ENCODE data around the gene ZNF581. TPM values are rescaled to one million over a fixed set of nuclear protein-coding genes. Genes with fewer than 3 reads are reported as not detected.

ZNF581 gene
- total RNA-seq, 2 experiments from 2014 or later: 22.7 to 24.4 TPM

DNA sequence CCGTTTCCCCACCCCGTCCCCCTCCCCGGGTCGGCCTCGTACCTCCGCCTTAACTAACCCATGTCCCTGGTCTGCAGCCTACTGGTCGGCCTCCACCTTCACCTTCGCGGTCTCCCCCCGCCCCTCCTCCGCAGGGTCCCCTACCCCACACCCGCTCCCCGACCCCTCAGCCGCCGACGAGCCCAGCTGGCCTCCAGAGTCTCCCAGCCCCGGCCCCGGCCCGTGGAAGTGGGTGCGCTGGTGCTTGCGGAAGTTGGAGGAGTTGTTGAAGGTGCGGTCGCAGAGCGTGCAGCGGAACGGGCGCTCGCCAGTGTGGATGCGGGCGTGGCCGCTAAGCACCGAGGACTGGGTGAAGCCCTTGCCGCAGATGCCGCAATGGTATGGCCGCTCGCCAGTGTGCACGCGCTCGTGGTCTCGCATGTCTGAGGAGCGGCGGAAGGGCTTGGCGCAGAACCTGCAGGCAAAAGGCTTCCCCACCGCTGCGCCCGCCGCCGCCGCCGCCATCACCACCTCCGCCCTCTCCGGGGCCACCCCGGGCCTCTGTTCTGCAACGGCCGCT lies 21.7 kb upstream of the ZNF581 start:
- Mint-ChIP-seq H3K27ac (no peak overlapping the region), H3K36me3 (ENCODE audit: low read depth) (peaks cover 30% of the 10 kb centered on the region), H3K4me1 (ENCODE audit: low read depth) (peaks cover 50% of the 10 kb centered on the region), H3K27me3 (ENCODE audit: low read depth) (peaks cover under 1% of the 10 kb centered on the region), H3K4me3 (no peak overlapping the region), H3K9me3 (ENCODE audit: insufficient read depth) (peaks cover 4% of the 10 kb centered on the region)
- DNase-seq (no peak), ATAC-seq (no peak)
- POLR2A ChIA-PET: no interaction called here
- CTCF ChIA-PET: interaction anchor here (3.9 to 7.1 kb wide), 2 partner anchors 10 to 16 kb away, joined by 13 to 59 read pairs; partner anchors contain the start of gene ZNF865

DNA sequence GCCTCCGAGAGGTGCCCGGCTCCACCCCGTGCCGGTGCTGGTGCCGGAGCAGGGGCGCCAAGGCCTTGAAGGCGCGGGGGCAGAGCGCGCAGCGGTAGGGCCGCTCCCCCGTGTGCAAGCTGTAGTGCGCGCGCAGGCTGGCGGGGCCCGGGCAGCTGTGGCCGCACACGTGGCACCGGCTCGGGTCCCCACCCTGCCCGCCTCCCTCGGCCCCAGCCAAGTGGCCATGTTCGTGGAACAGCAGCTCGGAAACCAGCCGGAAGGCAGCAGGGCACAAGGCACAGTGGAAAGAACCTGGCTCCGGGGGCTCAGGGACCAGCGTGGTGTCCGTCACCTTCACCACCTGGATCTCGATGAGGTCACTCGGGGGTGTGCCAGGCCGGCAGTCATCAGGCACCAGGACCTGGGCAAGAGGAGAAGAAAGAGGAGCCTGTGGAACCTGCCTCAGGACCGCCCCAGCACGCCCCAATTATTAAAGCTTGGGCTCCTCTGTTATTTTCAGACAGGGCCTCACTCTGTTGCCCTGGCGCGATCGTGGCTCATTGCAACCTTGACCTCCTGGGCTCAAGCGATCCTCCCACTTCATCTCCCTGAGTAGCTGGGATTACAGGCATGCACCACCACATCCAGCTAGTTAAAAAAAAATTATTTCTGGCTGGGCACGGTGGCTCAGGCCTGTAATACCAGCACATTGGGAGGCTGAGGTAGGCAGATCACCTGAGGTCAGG lies 21.0 kb upstream of the ZNF581 start:
- no peak for DNase-seq
- Mint-ChIP-seq H3K9me3 (ENCODE audit: insufficient read depth) (peaks cover 4% of the 10 kb centered on the region), H3K36me3 (ENCODE audit: low read depth) (peaks cover 26% of the 10 kb centered on the region), H3K27ac (no peak overlapping the region), H3K27me3 (ENCODE audit: low read depth) (peaks cover 3% of the 10 kb centered on the region), H3K4me1 (ENCODE audit: low read depth) (peaks cover 56% of the 10 kb centered on the region), H3K4me3 (no peak overlapping the region)
- POLR2A ChIA-PET: no interaction called here
- no peak for ATAC-seq
- CTCF ChIA-PET: interaction anchor here (0.9 to 7.1 kb wide), 3 partner anchors 10 to 119 kb away, joined by 3 to 59 read pairs (median 24); partner anchors contain the start of gene ZNF865

DNA sequence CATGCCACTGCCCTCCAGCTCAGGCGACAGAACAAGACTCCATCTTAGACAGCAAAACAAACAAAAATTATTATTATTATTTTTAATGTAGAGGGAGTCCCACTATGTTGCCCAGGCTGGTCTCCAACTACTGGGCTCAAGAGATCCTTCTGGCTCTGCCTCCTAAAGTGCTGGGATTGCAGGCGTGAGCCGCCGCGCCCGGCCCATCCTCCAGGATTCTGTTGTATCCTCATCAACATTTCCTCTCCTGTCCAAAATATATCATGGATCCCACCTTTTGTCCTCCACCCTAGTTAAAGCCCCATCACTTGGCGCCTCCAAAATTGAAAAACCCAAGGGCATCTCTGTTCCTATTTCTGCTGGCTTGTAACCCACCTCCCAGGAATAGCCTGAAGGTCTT lies 20.3 kb upstream of the ZNF581 start:
- ChIA-PET CTCF (interaction anchor here (0.9 to 7.1 kb wide), 4 partner anchors 10 to 119 kb away, joined by 3 to 59 read pairs (median 18); partner anchors contain the start of gene ZNF865), POLR2A (no interaction called here)
- peaks cover 4% of the 10 kb centered on the region for H3K9me3 Mint-ChIP-seq (ENCODE audit: insufficient read depth)
- DNase-seq (no peak), ATAC-seq (no peak)
- peaks cover 60% of the 10 kb centered on the region for H3K4me1 Mint-ChIP-seq (ENCODE audit: low read depth)
- peaks cover 22% of the 10 kb centered on the region for H3K36me3 Mint-ChIP-seq (ENCODE audit: low read depth)
- H3K27me3 Mint-ChIP-seq (ENCODE audit: low read depth): peaks cover 8% of the 10 kb centered on the region
- H3K4me3 Mint-ChIP-seq: no peak overlapping the region
- H3K27ac Mint-ChIP-seq: no peak overlapping the region

DNA sequence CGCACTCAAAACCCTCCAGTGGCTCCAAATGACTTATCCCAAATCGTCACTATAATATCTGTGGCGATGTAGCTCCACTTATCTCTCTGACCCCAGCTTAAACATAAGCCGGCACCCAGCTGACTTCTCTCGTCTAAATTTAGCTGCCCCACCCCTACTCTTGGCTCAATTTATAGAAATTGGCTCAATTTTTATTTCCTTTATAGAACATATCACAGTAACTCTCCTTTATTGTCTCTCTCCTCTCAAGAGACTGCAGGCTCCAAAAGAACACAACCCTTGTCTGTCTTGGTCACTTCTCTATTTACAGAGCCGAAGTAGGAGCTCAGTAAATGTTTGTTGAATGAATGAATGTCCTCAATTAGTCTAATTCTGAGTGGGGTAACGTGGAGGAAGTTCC lies 19.9 kb upstream of the ZNF581 start:
- Mint-ChIP-seq H3K4me1 (ENCODE audit: low read depth) (peaks cover 60% of the 10 kb centered on the region), H3K36me3 (ENCODE audit: low read depth) (peaks cover 22% of the 10 kb centered on the region), H3K9me3 (ENCODE audit: insufficient read depth) (peaks cover 4% of the 10 kb centered on the region), H3K4me3 (peak overlapping the region; percentile 85), H3K27me3 (ENCODE audit: low read depth) (peaks cover 10% of the 10 kb centered on the region), H3K27ac (no peak overlapping the region)
- ChIA-PET POLR2A (interaction anchor here (1.6 to 2.8 kb wide), 2 partner anchors 17 to 24 kb away, joined by 10 to 27 read pairs; partner anchors contain the start of genes FIZ1 and ZNF865), CTCF (interaction anchor here (1.5 to 7.1 kb wide), 5 partner anchors 9 to 120 kb away, joined by 5 to 59 read pairs (median 13); partner anchors contain the start of gene ZNF865)
- DNase-seq: no peak
- ATAC-seq: no peak

DNA sequence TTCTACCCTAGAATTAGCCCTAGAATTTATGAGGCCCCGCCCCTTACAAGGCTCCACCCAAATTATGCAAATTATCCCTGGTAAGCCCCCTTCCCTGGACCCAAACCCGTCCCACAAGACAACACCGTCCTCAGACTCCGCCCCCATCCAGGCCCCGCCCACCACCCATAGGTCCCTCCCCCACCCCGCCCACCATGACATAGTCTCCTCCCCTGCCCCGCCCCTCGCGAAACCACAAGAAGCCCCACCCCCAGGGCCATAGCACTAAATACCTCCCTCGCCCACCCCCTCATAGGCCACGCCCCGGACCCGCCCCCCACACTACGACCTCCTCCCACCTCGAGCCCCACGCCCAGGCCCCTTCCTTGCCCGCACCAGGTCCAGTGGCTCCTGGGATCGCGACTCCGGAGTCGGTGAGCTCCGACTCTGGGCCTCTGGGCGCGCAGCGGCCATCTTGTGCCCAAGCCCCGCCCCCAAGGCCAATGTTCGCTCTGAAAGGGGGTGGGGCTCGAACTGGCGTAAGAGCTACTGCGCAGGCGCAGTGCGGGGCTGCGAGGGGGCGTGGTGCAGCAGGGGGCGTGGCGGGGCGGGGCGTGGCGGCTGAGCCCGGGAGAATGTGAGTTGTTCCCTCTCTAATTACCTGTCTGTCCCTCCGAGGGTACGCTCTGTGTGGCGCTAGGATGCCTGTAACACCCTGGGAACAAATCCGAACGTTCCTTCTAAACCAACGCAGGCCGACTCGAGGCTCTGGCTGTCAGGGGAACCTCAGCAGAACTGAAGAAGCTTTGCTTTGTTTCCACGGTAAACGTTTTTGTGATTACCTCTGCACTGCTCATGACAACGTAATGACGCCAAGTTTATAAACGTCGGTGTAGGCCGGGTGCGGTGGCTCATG lies 19.1 kb upstream of the ZNF581 start, which contains the start of gene ZNF784:
TSS of gene ZNF784 (minus strand) at position 458 of the 895 bp plus-strand sequence. CDS start at position 453, 5 bp downstream.
- Mint-ChIP-seq H3K9me3 (ENCODE audit: insufficient read depth) (peaks cover 4% of the 10 kb centered on the region), H3K4me3 (peak within 1 kb of the TSS; percentile 85), H3K27ac (peak within 1 kb of the TSS; percentile 98), H3K4me1 (ENCODE audit: low read depth) (peaks cover 57% of the 10 kb centered on the region), H3K36me3 (ENCODE audit: low read depth) (peaks cover 19% of the 10 kb centered on the region), H3K27me3 (ENCODE audit: low read depth) (peaks cover 13% of the 10 kb centered on the region)
- CTCF ChIA-PET: interaction anchor here (0.8 to 7.1 kb wide), 11 partner anchors 9 to 370 kb away, joined by 3 to 59 read pairs (median 5); partner anchors contain the start of genes FIZ1 and ZNF865
- peak; percentile 94 for DNase-seq
- peak; percentile 62 for ATAC-seq
- POLR2A ChIA-PET: interaction anchor here (0.6 to 2.8 kb wide), 8 partner anchors 10 to 365 kb away, joined by 3 to 27 read pairs (median 3); partner anchors contain the start of genes FIZ1, NAT14, PPP6R1 and ZNF865

DNA sequence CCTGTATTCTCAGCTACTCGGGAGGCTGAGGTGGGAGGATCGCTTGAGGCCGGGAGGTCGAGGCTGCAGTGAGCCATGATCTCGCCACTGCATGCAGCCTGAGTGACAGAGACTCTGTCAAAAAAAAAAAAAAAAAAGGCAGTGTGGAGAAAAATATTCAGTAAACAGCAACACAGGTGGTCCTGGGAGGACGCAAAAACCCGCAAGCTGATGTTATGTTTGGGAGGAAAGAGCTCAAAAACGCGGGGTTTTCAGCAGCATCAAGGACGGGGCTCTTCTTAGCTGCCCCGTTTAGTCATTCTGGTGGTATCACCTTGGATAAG lies 18.5 kb upstream of the ZNF581 start:
- Mint-ChIP-seq H3K36me3 (ENCODE audit: low read depth) (peaks cover 15% of the 10 kb centered on the region), H3K4me3 (peak overlapping the region; percentile 85), H3K4me1 (ENCODE audit: low read depth) (peaks cover 53% of the 10 kb centered on the region), H3K9me3 (ENCODE audit: insufficient read depth) (peaks cover 4% of the 10 kb centered on the region), H3K27me3 (ENCODE audit: low read depth) (peaks cover 13% of the 10 kb centered on the region), H3K27ac (peak overlapping the region; percentile 98)
- ChIA-PET CTCF (interaction anchor here (0.9 to 7.1 kb wide), 13 partner anchors 8 to 371 kb away, joined by 3 to 59 read pairs (median 6); partner anchors contain the start of genes FIZ1 and ZNF865), POLR2A (interaction anchor here (0.6 to 2.8 kb wide), 9 partner anchors 10 to 685 kb away, joined by 3 to 27 read pairs (median 3); partner anchors contain the start of genes FIZ1, NAT14, PPP6R1 and ZNF865)
- ATAC-seq (no peak), DNase-seq (no peak)

DNA sequence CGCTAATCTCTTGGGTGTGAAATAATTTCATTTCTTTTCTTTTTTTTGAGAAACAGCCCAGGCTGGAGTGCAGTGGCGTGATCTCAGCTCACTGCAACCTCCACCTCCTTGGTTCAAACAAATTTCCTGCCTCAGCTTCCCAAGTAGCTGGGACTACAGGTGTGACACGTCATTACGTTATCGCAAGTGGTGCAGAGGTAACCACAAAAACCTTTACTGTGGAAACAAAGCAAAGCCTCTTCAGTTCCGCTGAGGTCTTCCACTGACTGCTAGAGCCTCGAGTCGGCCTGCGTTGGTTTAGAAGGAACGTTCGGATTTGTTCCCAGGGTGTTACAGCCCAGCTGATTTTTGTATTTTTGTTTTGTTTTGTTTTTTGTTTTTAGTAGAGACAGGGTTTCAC lies 17.1 kb upstream of the ZNF581 start:
- peaks cover 4% of the 10 kb centered on the region for H3K9me3 Mint-ChIP-seq (ENCODE audit: insufficient read depth)
- H3K27ac Mint-ChIP-seq: peak overlapping the region; percentile 87
- H3K4me3 Mint-ChIP-seq: peak overlapping the region; percentile 71
- DNase-seq (peak; percentile 84), ATAC-seq (peak; percentile 73)
- H3K36me3 Mint-ChIP-seq (ENCODE audit: low read depth): peaks cover 3% of the 10 kb centered on the region
- peaks cover 39% of the 10 kb centered on the region for H3K4me1 Mint-ChIP-seq (ENCODE audit: low read depth)
- ChIA-PET POLR2A (interaction anchor here (1.1 to 2.8 kb wide), 4 partner anchors 9 to 150 kb away, joined by 3 to 27 read pairs (median 7); partner anchors contain the start of genes FIZ1, ZNF524, ZNF628 and ZNF865), CTCF (interaction anchor here (0.8 to 7.1 kb wide), 21 partner anchors 9 to 508 kb away, joined by 3 to 59 read pairs (median 4); partner anchors contain the start of genes ISOC2, TMEM238, U2AF2 and ZNF524)
- H3K27me3 Mint-ChIP-seq (ENCODE audit: low read depth): peaks cover 13% of the 10 kb centered on the region

DNA sequence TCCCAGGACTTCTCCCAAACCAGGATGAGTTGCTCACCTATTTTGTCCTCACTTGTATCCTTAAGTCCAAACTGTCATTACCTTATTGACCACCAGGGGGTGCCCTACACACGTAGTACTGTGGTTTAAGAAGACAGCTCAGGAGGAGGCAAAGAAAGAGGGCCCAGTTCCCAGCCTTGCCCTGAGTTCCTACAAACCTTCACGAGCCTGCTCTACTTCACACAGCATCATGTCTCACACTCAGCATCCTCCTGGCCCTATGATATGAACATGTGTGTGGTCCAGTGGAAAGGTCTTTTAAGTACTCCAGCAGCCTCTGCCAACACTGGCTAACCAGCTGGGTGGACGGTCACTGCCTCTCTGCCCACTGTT lies 11.0 kb upstream of the ZNF581 start:
- ChIA-PET CTCF (interaction anchor here (0.6 to 4.9 kb wide), 35 partner anchors 9 to 701 kb away, joined by 3 to 46 read pairs (median 7); partner anchors contain the start of genes CCDC106, FIZ1, ISOC2 and TMEM238), POLR2A (interaction anchor here (0.6 to 1.6 kb wide), 8 partner anchors 10 to 225 kb away, joined by 3 to 5 read pairs (median 4); partner anchors contain the start of genes U2AF2 and UBE2S)
- H3K27ac Mint-ChIP-seq: peak overlapping the region; percentile 56
- H3K9me3 Mint-ChIP-seq (ENCODE audit: insufficient read depth): no peaks in the 10 kb centered on the region
- H3K4me1 Mint-ChIP-seq (ENCODE audit: low read depth): peaks cover 53% of the 10 kb centered on the region
- peak; percentile 95 for DNase-seq
- H3K36me3 Mint-ChIP-seq (ENCODE audit: low read depth): peaks cover 15% of the 10 kb centered on the region
- ATAC-seq: peak; percentile 42
- H3K4me3 Mint-ChIP-seq: no peak overlapping the region
- peaks cover 9% of the 10 kb centered on the region for H3K27me3 Mint-ChIP-seq (ENCODE audit: low read depth)

DNA sequence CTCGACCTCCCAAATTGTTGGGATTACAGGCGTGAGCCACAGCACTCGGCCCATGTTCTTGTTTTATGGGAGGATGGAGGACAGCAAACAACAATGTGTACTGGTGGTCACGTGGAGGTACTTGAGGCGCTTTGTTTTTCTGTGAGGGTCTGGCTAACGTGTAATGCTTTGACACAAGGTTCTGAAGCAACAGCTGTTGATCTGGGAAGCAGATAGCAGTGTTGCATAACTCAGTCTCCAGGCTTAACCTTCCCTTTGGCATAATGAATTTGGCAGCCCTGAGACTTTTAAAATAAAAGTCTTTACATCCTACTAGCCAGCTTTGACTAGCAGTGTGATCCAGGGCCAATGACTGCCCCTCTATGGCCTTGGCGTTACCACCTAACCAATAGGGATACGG lies 9.6 kb upstream of the ZNF581 start:
- Mint-ChIP-seq H3K9me3 (ENCODE audit: insufficient read depth) (no peaks in the 10 kb centered on the region), H3K27me3 (ENCODE audit: low read depth) (peaks cover 2% of the 10 kb centered on the region), H3K27ac (peak overlapping the region; percentile 80), H3K4me1 (ENCODE audit: low read depth) (peaks cover 59% of the 10 kb centered on the region), H3K4me3 (peak overlapping the region; percentile 100), H3K36me3 (ENCODE audit: low read depth) (peaks cover 23% of the 10 kb centered on the region)
- POLR2A ChIA-PET: interaction anchor here (1.1 to 1.6 kb wide), 3 partner anchors 12 to 27 kb away, joined by 3 to 5 read pairs (median 4); no protein-coding TSS in a partner anchor
- CTCF ChIA-PET: interaction anchor here (1.1 to 4.9 kb wide), 18 partner anchors 9 to 699 kb away, joined by 3 to 46 read pairs (median 10); partner anchors contain the start of genes CCDC106, FIZ1, U2AF2 and ZNF524
- ATAC-seq: no peak
- no peak for DNase-seq

DNA sequence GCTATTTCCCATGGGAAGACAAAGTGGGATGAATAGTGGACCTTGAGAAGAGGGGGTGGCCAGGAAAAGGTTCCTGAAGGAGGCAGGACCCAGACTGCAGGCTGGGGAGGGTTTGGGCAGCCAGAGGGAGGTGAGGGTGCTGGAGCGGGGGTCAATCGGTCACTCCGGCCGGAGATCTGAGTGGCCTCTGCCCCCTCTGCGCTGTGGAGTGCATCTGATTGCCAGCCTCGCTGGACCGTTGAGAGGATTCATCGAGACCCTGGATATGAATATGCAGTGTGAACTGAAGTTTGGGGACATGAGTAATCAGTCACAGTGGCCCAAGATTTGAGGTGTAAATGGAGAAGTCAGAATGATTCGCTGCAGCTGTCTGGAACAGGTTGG lies 8.1 kb upstream of the ZNF581 start:
- Mint-ChIP-seq H3K4me3 (peak overlapping the region; percentile 100), H3K9me3 (ENCODE audit: insufficient read depth) (no peaks in the 10 kb centered on the region), H3K36me3 (ENCODE audit: low read depth) (peaks cover 28% of the 10 kb centered on the region), H3K4me1 (ENCODE audit: low read depth) (peaks cover 74% of the 10 kb centered on the region), H3K27me3 (ENCODE audit: low read depth) (no peaks in the 10 kb centered on the region), H3K27ac (peak overlapping the region; percentile 100)
- POLR2A ChIA-PET: interaction anchor here (0.7 to 2.7 kb wide), 8 partner anchors 8 to 54 kb away, joined by 3 to 8 read pairs (median 3); partner anchors contain the start of genes CCDC106, FIZ1, U2AF2 and ZNF784
- CTCF ChIA-PET: interaction anchor here (0.9 to 4.9 kb wide), 4 partner anchors 9 to 29 kb away, joined by 4 to 46 read pairs (median 17); partner anchors contain the start of genes U2AF2 and ZNF865
- DNase-seq (no peak), ATAC-seq (no peak)

All from activated CD8-positive, alpha-beta T cell treated with anti-CD3 and anti-CD28 coated beads, Interleukin-2, amount 10 ng/mL, durations not matched to agents 7 days and 5 days (primary cell).